K562 (cell line): ENCODE results near the gene SPEG. TPM values are rescaled to one million over a fixed set of nuclear protein-coding genes. Genes with fewer than 3 reads are reported as not detected.

ENCODE experiments used
- ARID4B ChIP-seq: sonication (generic); formaldehyde crosslinking; IDR thresholded peaks from 2 replicates; pipeline ENCODE4 v1.8.0; 2022; ENCODE audit warnings: mild to moderate bottlenecking, missing genetic modification reagents
- ARNT ChIP-seq, 2 experiments: fragments of 450-650 bp; IDR thresholded peaks; 2 replicates each; pipeline ENCODE4 v1.6.1; 2016; ENCODE audit warnings: mild to moderate bottlenecking in 1 of 2
- COPS2 ChIP-seq: fragments of 450-650 bp; conservative IDR thresholded peaks from 2 replicates; pipeline ENCODE4 v1.6.1; 2016; ENCODE audit warnings: mild to moderate bottlenecking, moderate library complexity
- EGR1 ChIP-seq: fragments of 450-650 bp; conservative IDR thresholded peaks from 2 replicates; pipeline ENCODE4 v1.6.1; 2017; ENCODE audit warnings: mild to moderate bottlenecking
- FOSL1 ChIP-seq: fragments of 200-800 bp; sonication (Bioruptor generic); conservative IDR thresholded peaks from 2 replicates; pipeline ENCODE4 v1.6.1; 2016; ENCODE audit warnings: missing genetic modification characterization, missing compliant biosample characterization
- HMGN3 ChIP-seq: IDR thresholded peaks from 2 replicates; pipeline ENCODE4 v1.6.1; 2011; ENCODE audit warnings: borderline replicate concordance, low read depth, mild to moderate bottlenecking, mixed read lengths, low read length; ENCODE audit not compliant: insufficient read length; ENCODE audit errors: extremely low read depth
- NCOA1 ChIP-seq: fragments of 450-650 bp; IDR thresholded peaks from 2 replicates; pipeline ENCODE4 v1.6.1; 2016; ENCODE audit warnings: low read depth
- PKNOX1 ChIP-seq: fragments of 450-650 bp; IDR thresholded peaks from 2 replicates; pipeline ENCODE4 v1.6.1; 2016
- STAG1 ChIP-seq: sonication (generic); formaldehyde crosslinking; IDR thresholded peaks from 2 replicates; pipeline ENCODE4 v1.5.0; 2020; ENCODE audit warnings: missing genetic modification reagents, borderline replicate concordance
- STAT5B ChIP-seq: fragments of 250-450 bp; sonication (Bioruptor Pico); IDR thresholded peaks from 2 replicates; pipeline ENCODE4 v1.8.0; 2021; ENCODE audit warnings: mild to moderate bottlenecking, inconsistent platforms
- THRA ChIP-seq: fragments of 450-650 bp; IDR thresholded peaks from 2 replicates; pipeline ENCODE4 v1.6.1; 2017; ENCODE audit warnings: mild to moderate bottlenecking, moderate library complexity
- ZBTB11 ChIP-seq, 3 experiments: fragments of 200-800 bp in 1 of 3; fragments of 250-450 bp in 1 of 3; fragments of 450-650 bp in 1 of 3; sonication (Bioruptor Pico) in 1 of 3; sonication (Bioruptor generic) in 1 of 3; formaldehyde crosslinking in 1 of 3; IDR thresholded peaks; 2 replicates each; pipeline versions ENCODE4 v1.6.1 to v1.8.0; 2016 to 2022; ENCODE audit warnings: mild to moderate bottlenecking in 2 of 3, missing genetic modification characterization in 2 of 3, missing compliant biosample characterization in 1 of 3, moderate library complexity in 1 of 3
- ZNF639 ChIP-seq, 2 experiments: fragments of 200-800 bp in 1 of 2; sonication (Bioruptor generic) in 1 of 2; sonication (generic) in 1 of 2; formaldehyde crosslinking in 1 of 2; IDR thresholded peaks in 1 of 2; conservative IDR thresholded peaks in 1 of 2; 2 replicates each; pipeline versions ENCODE4 v1.5.0 to v1.6.1; 2016 to 2020; ENCODE audit warnings: missing compliant biosample characterization in 1 of 2, missing genetic modification characterization in 1 of 2, missing genetic modification reagents in 1 of 2
- polyA plus RNA-seq, 8 experiments: library from polyadenylated mRNA; depleted of rRNA in 4 of 8; stranded (reverse) in 5 of 8; unstranded in 3 of 8; fragments of >200 nt; fragmentation: Nextera tagmentation in 2 of 8; fragmentation: Illumina TruSeq in 1 of 8; extraction: Ambion mirVana in 2 of 8; extraction: Trizol in 1 of 8; gene quantifications; 2 replicates each; pipeline versions ENCODE4 v1.2.1 to v1.2.3, GENCODE V29; 2011 to 2014; ENCODE audit warnings: inconsistent platforms in 1 of 8, missing spikeins in 1 of 8
- total RNA-seq, 7 experiments: library from RNA; depleted of rRNA in 6 of 7; stranded (reverse); fragments of >200 nt in 6 of 7; fragmentation: Illumina TruSeq in 2 of 7; extraction: Trizol in 2 of 7; gene quantifications; 2 replicates each; pipeline versions ENCODE4 v1.2.1 to v1.2.3, GENCODE V29; 2011 to 2021; ENCODE audit warnings: low replicate concordance in 1 of 7

The SPEG gene
- total and polyA plus RNA-seq, 9 of the 15 experiments (the other 6 are each of a cell fraction or from before 2014, with no cell fraction given) = 0.49 to 8.7 (median 3.0) TPM

- TF ChIP-seq PKNOX1 (peak; percentile 94), ARNT (IDR thresholded peaks at IDR 0.05) (no peak), NCOA1 (peak; percentile 91), EGR1 (peak; percentile 53), FOSL1 (tag) (peak; percentile 32; the same call in 1 of the 2 replicates), COPS2 (no peak), STAT5B (CRISPR knock-in tag) (no peak), ZNF639 (CRISPR knock-in tag; conservative IDR thresholded peaks at IDR 0.05 in 1 of 2, IDR thresholded peaks at IDR 0.05 in 1 of 2) (peak in 1 of 2 experiments; percentile 76; a peak in 2 of 4 replicates), ARID4B (CRISPR knock-in tag) (peak; percentile 36), HMGN3 (peak; percentile 62), ZBTB11 (CRISPR knock-in tag; IDR thresholded peaks at IDR 0.05) (peak; percentile 32 to 97 (median 69); a peak in 3 of 6 replicates), STAG1 (CRISPR knock-in tag) (no peak), THRA (no peak)
Observed at GRCh38 chr2:219543596-219544358, 109.1 kb downstream of the SPEG start, which contains the start of the genes CHPF and TMEM198 (continued).
